ENCODE results near the gene PARD3B. TPM values are rescaled to one million over a fixed set of nuclear protein-coding genes. Genes with fewer than 3 reads are reported as not detected.

PARD3B gene
- total and polyA plus RNA-seq, 2 experiments from 2014 or later = 3.5 to 4.4 TPM

- Histone ChIP-seq H3K4me2 (no peak overlapping the region), H3K27ac (ENCODE audit: low read depth) (no peak overlapping the region), H3K79me2 (replicated peaks; ENCODE audit: insufficient read depth) (no peaks in the 10 kb centered on the region), H4K20me1 (replicated peaks; ENCODE audit: insufficient read depth) (no peaks in the 10 kb centered on the region), H2AFZ (no peak overlapping the region), H3K4me3 (no peak overlapping the region), H3K9me2 (ENCODE audit: insufficient read depth) (peaks cover 9% of the 10 kb centered on the region; the same call in 1 of the 2 replicates), H3K4me1 (ENCODE audit: insufficient read depth) (peaks cover 12% of the 10 kb centered on the region; the same call in 1 of the 2 replicates), H3K36me3 (ENCODE audit: insufficient read depth) (no peaks in the 10 kb centered on the region), H3K27me3 (ENCODE audit: insufficient read depth) (no peaks in the 10 kb centered on the region), H3F3A (replicated peaks; ENCODE audit: low read depth) (no peaks in the 10 kb centered on the region)
- Mint-ChIP-seq H3K27me3 (ENCODE audit: insufficient read depth, low read depth, poor library complexity) (no peaks in the 10 kb centered on the region), H3K27ac (no peak overlapping the region), H3K4me1 (peaks cover 13% of the 10 kb centered on the region), H3K4me3 (no peak overlapping the region), H3K9me3 (no peaks in the 10 kb centered on the region), H3K36me3 (ENCODE audit: low read depth) (no peaks in the 10 kb centered on the region)
- no peak for TF ChIP-seq ETS1 (IDR thresholded peaks at IDR 0.05)
- no peak for TF ChIP-seq REST (IDR thresholded peaks at IDR 0.05; ENCODE audit: unreplicated experiment)
- no peak for TF ChIP-seq JUNB (IDR thresholded peaks at IDR 0.05; ENCODE audit: unreplicated experiment)
- no peak for TF ChIP-seq EZH2phosphoT487 (IDR thresholded peaks at IDR 0.05; ENCODE audit: unreplicated experiment)
- TF ChIP-seq POLR2AphosphoS5 (IDR thresholded peaks at IDR 0.05; ENCODE audit: low read depth) = no peak
- TF ChIP-seq ZNF462 (CRISPR knock-in tag; IDR thresholded peaks at IDR 0.05) = no peak
- no peak for TF ChIP-seq EZH2 (IDR thresholded peaks at IDR 0.05; ENCODE audit: low read depth, unreplicated experiment)
- TF ChIP-seq STAT1 (IDR thresholded peaks at IDR 0.05; ENCODE audit: unreplicated experiment) = no peak
- no peak for TF ChIP-seq CREB1 (CRISPR knock-in tag; IDR thresholded peaks at IDR 0.05; ENCODE audit: low read depth)
- no peak for TF ChIP-seq ZNF114 (CRISPR knock-in tag; IDR thresholded peaks at IDR 0.05)
- TF ChIP-seq NANOG (IDR thresholded peaks at IDR 0.05; ENCODE audit: borderline replicate concordance) = no peak
- TF ChIP-seq CTCF (conservative IDR thresholded peaks at IDR 0.05; ENCODE audit: low read depth in 2 of 2) = no peak
- no peak for TF ChIP-seq ZNF331 (CRISPR knock-in tag; IDR thresholded peaks at IDR 0.05; ENCODE audit: low read depth)
- DNase-seq (ENCODE audit: low spot score) (no peak), ATAC-seq (no peak)
Observed at GRCh38 chr2:205427112-205427511, 881.8 kb downstream of the PARD3B start.
